ENCODE results near the gene DNAH6.

DNAH6 gene

GRCh38 chr2:84640411-84640810 lies 124.1 kb downstream of the DNAH6 start:
- H3K9ac ChIP-seq: no peak overlapping the region
- peaks cover 0 to 8% (median 2%) of the 10 kb centered on the region in 11 experiments; a peak in 8 of 22 replicates for H3K9me3 ChIP-seq (replicated peaks in 1 of 11)
- H3K36me3 ChIP-seq: no peaks in the 10 kb centered on the region
- H3K4me2 ChIP-seq: no peak overlapping the region
- no peaks in the 10 kb centered on the region for H3K4me1 ChIP-seq
- H3K27me3 ChIP-seq: no peaks in the 10 kb centered on the region
- no peak overlapping the region for H3K27ac ChIP-seq
- no peak overlapping the region for H3K4me3 ChIP-seq
- H4K20me1 ChIP-seq: no peaks in the 10 kb centered on the region
- TF ChIP-seq Cebpa-rat (IDR thresholded peaks at IDR 0.05): no peak

- no peak overlapping the region for H3K27ac ChIP-seq
- no peaks in the 10 kb centered on the region for H3K36me3 ChIP-seq
- H3K27me3 ChIP-seq: no peaks in the 10 kb centered on the region
- TF ChIP-seq Cebpa-rat (IDR thresholded peaks at IDR 0.05): no peak
- H3K4me2 ChIP-seq: no peak overlapping the region
- H3K9ac ChIP-seq: no peak overlapping the region
- no peak overlapping the region for H3K4me3 ChIP-seq
- peaks cover 0 to 9% (median 5%) of the 10 kb centered on the region in 11 experiments; a peak in 8 of 22 replicates for H3K9me3 ChIP-seq (replicated peaks in 1 of 11)
- H3K4me1 ChIP-seq: no peaks in the 10 kb centered on the region
- no peaks in the 10 kb centered on the region for H4K20me1 ChIP-seq
These were observed 124.7 kb downstream of the DNAH6 start for GRCh38 chr2:84641021-84641420.

- Histone ChIP-seq H3K9ac (no peak overlapping the region), H3K4me3 (no peak overlapping the region), H3K4me1 (no peaks in the 10 kb centered on the region), H3K36me3 (no peaks in the 10 kb centered on the region), H3K4me2 (no peak overlapping the region), H3K27ac (no peak overlapping the region), H3K27me3 (no peaks in the 10 kb centered on the region), H3K9me3 (replicated peaks in 1 of 11) (peaks cover 0 to 9% (median 5%) of the 10 kb centered on the region in 11 experiments; a peak in 8 of 22 replicates), H4K20me1 (no peaks in the 10 kb centered on the region)
- TF ChIP-seq Cebpa-rat (IDR thresholded peaks at IDR 0.05): no peak
These were observed 127.7 kb downstream of the DNAH6 start for GRCh38 chr2:84643991-84644390.

- Histone ChIP-seq H3K4me3 (no peak overlapping the region), H3K36me3 (no peaks in the 10 kb centered on the region), H3K9ac (no peak overlapping the region), H3K4me2 (no peak overlapping the region), H3K27ac (no peak overlapping the region), H4K20me1 (no peaks in the 10 kb centered on the region), H3K9me3 (replicated peaks in 1 of 11) (peaks cover 0 to 9% (median 5%) of the 10 kb centered on the region in 11 experiments; a peak in 5 of 22 replicates), H3K27me3 (no peaks in the 10 kb centered on the region), H3K4me1 (no peaks in the 10 kb centered on the region)
- no peak for TF ChIP-seq Cebpa-rat (IDR thresholded peaks at IDR 0.05)
These were observed 130.2 kb downstream of the DNAH6 start for GRCh38 chr2:84646514-84646913.

- Histone ChIP-seq H3K9me3 (replicated peaks in 1 of 11) (peaks cover 0 to 9% (median 5%) of the 10 kb centered on the region in 11 experiments; a peak in 5 of 22 replicates), H3K9ac (no peak overlapping the region), H4K20me1 (no peaks in the 10 kb centered on the region), H3K4me3 (no peak overlapping the region), H3K27me3 (no peaks in the 10 kb centered on the region), H3K4me2 (no peak overlapping the region), H3K4me1 (no peaks in the 10 kb centered on the region), H3K36me3 (no peaks in the 10 kb centered on the region), H3K27ac (no peak overlapping the region)
- TF ChIP-seq Cebpa-rat (IDR thresholded peaks at IDR 0.05): no peak
These were observed 131.0 kb downstream of the DNAH6 start for GRCh38 chr2:84647267-84647666.

GRCh38 chr2:84649058-84649457 lies 132.8 kb downstream of the DNAH6 start:
- Histone ChIP-seq H3K4me1 (0 out of 20 replicates have a peak, but pooled peaks cover 0 to under 1% (median 0%) of the 10 kb centered on the region in 10 experiments), H3K27me3 (no peaks in the 10 kb centered on the region), H4K20me1 (no peaks in the 10 kb centered on the region), H3K9me3 (replicated peaks in 1 of 11) (peaks cover 0 to 9% (median 5%) of the 10 kb centered on the region in 11 experiments; a peak in 5 of 22 replicates), H3K4me3 (no peak overlapping the region), H3K4me2 (no peak overlapping the region), H3K36me3 (no peaks in the 10 kb centered on the region), H3K27ac (no peak overlapping the region), H3K9ac (no peak overlapping the region)
- no peak for TF ChIP-seq Cebpa-rat (IDR thresholded peaks at IDR 0.05)

- Histone ChIP-seq H4K20me1 (no peaks in the 10 kb centered on the region), H3K27me3 (no peaks in the 10 kb centered on the region), H3K4me2 (no peak overlapping the region), H3K27ac (no peak overlapping the region), H3K9me3 (replicated peaks in 1 of 11) (peaks cover 0 to 9% (median 5%) of the 10 kb centered on the region in 11 experiments; a peak in 5 of 22 replicates), H3K4me1 (0 out of 20 replicates have a peak, but pooled peaks cover 0 to 6% (median 0%) of the 10 kb centered on the region in 10 experiments), H3K4me3 (no peak overlapping the region), H3K9ac (no peak overlapping the region), H3K36me3 (no peaks in the 10 kb centered on the region)
- TF ChIP-seq Cebpa-rat (IDR thresholded peaks at IDR 0.05): no peak
These were observed 133.3 kb downstream of the DNAH6 start for GRCh38 chr2:84649487-84650142.

- H3K27me3 ChIP-seq: no peaks in the 10 kb centered on the region
- no peak overlapping the region for H3K9ac ChIP-seq
These were observed 136.1 kb downstream of the DNAH6 start for GRCh38 chr2:84652431-84652830.

GRCh38 chr2:84653302-84653701 lies 137.0 kb downstream of the DNAH6 start:
- H3K27ac ChIP-seq: no peak overlapping the region
- H3K4me2 ChIP-seq: no peak overlapping the region
- TF ChIP-seq Cebpa-rat (IDR thresholded peaks at IDR 0.05): no peak
- no peaks in the 10 kb centered on the region for H3K36me3 ChIP-seq
- no peak overlapping the region for H3K9ac ChIP-seq
- 0 out of 20 replicates have a peak, but pooled peaks cover 0 to 8% (median 0%) of the 10 kb centered on the region in 10 experiments for H3K4me1 ChIP-seq
- no peaks in the 10 kb centered on the region for H4K20me1 ChIP-seq
- H3K4me3 ChIP-seq: no peak overlapping the region
- no peaks in the 10 kb centered on the region for H3K27me3 ChIP-seq
- H3K9me3 ChIP-seq (replicated peaks in 1 of 11): no peaks in the 10 kb centered on the region

More at GRCh38 chr2:84652431-84652830, 136.1 kb downstream of the DNAH6 start:
- Histone ChIP-seq H3K4me1 (0 out of 20 replicates have a peak, but pooled peaks cover 0 to 8% (median 0%) of the 10 kb centered on the region in 10 experiments), H4K20me1 (no peaks in the 10 kb centered on the region), H3K9me3 (replicated peaks in 1 of 11) (no peaks in the 10 kb centered on the region), H3K4me3 (no peak overlapping the region), H3K4me2 (no peak overlapping the region), H3K36me3 (no peaks in the 10 kb centered on the region), H3K27ac (no peak overlapping the region)
- no peak for TF ChIP-seq Cebpa-rat (IDR thresholded peaks at IDR 0.05)

- Histone ChIP-seq H4K20me1 (no peaks in the 10 kb centered on the region), H3K9me3 (replicated peaks in 1 of 11) (no peaks in the 10 kb centered on the region), H3K4me3 (no peak overlapping the region), H3K36me3 (no peaks in the 10 kb centered on the region), H3K4me2 (no peak overlapping the region), H3K4me1 (0 out of 20 replicates have a peak, but pooled peaks cover 0 to 8% (median 0%) of the 10 kb centered on the region in 10 experiments), H3K27ac (no peak overlapping the region), H3K27me3 (no peaks in the 10 kb centered on the region), H3K9ac (no peak overlapping the region)
- TF ChIP-seq Cebpa-rat (IDR thresholded peaks at IDR 0.05): no peak
These were observed 138.1 kb downstream of the DNAH6 start for GRCh38 chr2:84654414-84654813.

Data from BLaER1 treated with 17β-estradiol and CSF1 and Interleukin-3, amounts not matched to agents 10 nM and 100 nM (cell line).